ENCODE measurements around the gene TCOF1.

The TCOF1 gene

DNA sequence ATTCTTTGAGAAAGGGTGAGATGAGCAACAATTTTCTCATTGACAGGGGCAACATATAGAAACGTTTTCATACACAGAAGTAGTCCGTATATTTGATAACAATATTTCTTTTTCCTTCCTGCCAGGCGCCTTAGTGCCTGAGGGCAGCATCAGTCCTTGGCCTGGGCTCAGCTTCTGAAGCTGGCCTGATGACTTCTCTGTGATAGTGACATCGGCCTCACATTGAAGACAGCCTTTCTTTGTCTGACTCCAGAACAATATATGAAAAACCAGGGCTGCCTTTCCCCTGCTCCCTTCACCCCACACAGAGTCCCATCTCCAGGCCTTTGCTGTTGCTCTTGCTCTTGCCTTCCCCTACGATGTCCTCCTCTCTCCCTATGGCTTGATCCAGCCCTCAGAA, 24.1 kb upstream of the TCOF1 start:
- Histone ChIP-seq H3K27ac (no peak overlapping the region), H3K4me3 (no peak overlapping the region)
- TF ChIP-seq, protein P1, sequence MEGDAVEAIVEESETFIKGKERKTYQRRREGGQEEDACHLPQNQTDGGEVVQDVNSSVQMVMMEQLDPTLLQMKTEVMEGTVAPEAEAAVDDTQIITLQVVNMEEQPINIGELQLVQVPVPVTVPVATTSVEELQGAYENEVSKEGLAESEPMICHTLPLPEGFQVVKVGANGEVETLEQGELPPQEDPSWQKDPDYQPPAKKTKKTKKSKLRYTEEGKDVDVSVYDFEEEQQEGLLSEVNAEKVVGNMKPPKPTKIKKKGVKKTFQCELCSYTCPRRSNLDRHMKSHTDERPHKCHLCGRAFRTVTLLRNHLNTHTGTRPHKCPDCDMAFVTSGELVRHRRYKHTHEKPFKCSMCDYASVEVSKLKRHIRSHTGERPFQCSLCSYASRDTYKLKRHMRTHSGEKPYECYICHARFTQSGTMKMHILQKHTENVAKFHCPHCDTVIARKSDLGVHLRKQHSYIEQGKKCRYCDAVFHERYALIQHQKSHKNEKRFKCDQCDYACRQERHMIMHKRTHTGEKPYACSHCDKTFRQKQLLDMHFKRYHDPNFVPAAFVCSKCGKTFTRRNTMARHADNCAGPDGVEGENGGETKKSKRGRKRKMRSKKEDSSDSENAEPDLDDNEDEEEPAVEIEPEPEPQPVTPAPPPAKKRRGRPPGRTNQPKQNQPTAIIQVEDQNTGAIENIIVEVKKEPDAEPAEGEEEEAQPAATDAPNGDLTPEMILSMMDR (IDR thresholded peaks at IDR 0.05) = no peak
- no peak for DNase-seq (ENCODE audit: low spot score)

DNA sequence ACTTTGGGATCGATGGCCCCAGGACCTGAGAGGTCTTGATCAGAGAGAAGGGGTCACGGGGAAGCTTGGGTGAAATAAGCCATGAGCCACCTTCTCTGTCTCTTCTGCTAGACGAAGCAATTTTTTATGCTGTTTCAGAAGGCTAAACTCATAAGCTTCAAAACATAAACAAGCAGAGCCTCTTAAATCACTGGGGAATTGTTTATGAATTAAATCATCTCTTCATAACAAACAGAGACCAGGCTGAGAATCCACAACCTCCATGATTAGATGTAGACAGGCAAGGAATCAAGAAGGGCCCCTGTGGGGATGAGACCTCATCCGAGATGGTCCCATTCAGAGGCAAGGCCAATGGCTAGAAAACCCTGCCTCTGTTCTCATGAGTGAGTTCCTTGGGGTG, 21.7 kb upstream of the TCOF1 start:
- Histone ChIP-seq H3K4me3 (no peak overlapping the region), H3K27ac (no peak overlapping the region)
- no peak for DNase-seq (ENCODE audit: low spot score)
- TF ChIP-seq, protein P1 (IDR thresholded peaks at IDR 0.05) = no peak

DNA sequence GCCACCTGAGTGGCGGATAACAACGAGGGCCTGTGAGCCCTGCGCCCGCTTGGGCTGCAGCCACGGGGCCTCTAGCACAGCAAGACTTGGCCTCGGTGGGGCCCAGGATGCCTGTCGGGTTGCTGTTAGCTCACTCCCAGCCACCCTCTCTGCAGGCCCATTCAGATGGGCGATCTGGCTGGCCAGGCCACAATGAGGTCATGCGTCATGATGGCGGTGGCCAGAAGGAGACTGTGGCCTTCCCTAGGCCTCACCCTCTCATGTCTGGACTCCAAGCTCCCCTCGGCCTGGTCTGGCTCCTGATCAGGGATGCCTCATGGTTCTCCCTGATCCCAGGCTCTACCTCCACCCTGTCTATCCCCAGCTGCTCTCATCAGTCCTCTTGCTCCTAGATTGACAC, 19.0 kb upstream of the TCOF1 start:
- no peak for DNase-seq (ENCODE audit: low spot score)

DNA sequence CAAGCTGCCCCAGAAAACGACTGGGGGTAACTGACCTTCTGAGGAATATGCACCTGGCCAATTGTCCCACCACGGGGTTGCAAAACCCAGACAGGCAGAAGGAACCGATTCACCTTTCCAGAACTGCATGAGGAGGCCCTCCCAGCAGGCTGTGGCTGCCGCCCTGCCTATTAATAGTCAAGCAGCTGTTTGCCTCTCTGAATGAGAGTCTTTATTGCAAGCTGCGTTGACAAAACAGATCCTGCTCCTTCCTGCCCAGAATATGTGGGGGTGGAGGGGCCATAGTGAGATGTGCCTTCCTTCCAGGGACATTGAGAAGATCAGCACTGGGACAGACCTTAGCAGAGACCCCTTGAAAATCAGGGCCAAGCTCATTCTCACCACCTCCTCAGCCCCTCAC, 18.3 kb upstream of the TCOF1 start:
- H3K4me3 ChIP-seq = no peak overlapping the region
- TF ChIP-seq, protein P1 (IDR thresholded peaks at IDR 0.05) = no peak
- no peak overlapping the region for H3K27ac ChIP-seq
- no peak for DNase-seq (ENCODE audit: low spot score)

More for the DNA sequence above, 19.0 kb upstream of the TCOF1 start:
- TF ChIP-seq, protein P1 (IDR thresholded peaks at IDR 0.05) = no peak
- no peak overlapping the region for H3K4me3 ChIP-seq
- H3K27ac ChIP-seq = no peak overlapping the region

DNA sequence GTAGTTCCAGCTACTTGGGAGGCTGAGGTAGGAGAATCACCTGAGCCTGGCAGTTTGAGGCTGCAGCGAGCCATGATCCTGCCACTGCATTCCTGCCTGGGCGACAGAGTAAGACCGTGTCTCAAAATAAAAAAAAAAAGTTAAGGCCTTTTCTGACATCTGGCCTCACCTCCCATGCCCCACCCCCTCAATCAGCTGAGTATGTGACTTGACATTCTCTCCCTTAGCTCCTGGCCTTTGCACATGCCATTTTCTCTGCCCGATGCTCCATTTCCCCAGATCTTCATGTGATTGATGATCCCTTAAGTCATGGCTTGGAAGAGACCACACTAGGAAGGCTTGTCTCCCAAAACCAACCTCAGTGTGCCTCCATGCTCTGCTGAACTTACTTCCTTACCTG, 17.7 kb upstream of the TCOF1 start:
- no peak overlapping the region for H3K4me3 ChIP-seq
- TF ChIP-seq, protein P1 (IDR thresholded peaks at IDR 0.05) = no peak
- no peak for DNase-seq (ENCODE audit: low spot score)
- H3K27ac ChIP-seq = no peak overlapping the region

DNA sequence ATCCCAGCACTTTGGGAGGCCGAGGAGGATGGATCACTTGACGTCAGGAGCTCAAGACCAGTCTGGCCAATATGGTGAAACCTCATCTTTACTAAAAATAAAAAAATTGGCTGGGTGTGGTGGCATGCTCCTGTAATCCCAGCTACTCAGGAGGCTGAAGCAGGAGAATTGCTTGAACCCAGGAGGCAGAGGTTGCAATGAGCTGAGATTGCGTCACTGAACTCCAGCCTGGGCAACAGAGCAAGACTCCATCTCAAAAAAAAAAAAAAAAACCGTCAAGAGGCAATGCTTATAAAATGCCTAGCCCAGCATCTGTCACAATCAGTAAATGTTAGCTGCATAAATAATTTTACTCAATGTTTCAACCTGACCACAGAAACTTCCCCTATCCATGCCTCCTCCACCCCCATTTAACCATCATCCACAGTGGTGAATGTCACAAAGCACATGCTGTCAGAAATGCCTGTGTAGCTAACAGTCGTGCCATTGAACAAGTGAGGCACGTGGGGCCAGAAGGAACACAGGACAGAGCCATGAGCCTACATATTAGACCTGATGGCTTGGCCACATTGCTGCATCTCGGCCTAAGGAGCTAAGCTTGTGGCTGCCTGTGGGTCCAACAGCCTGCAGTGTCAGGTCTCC, 16.8 kb upstream of the TCOF1 start:
- TF ChIP-seq, protein P1 (IDR thresholded peaks at IDR 0.05) = no peak
- no peak for DNase-seq (ENCODE audit: low spot score)
- H3K4me3 ChIP-seq = no peak overlapping the region
- H3K27ac ChIP-seq = no peak overlapping the region

DNA sequence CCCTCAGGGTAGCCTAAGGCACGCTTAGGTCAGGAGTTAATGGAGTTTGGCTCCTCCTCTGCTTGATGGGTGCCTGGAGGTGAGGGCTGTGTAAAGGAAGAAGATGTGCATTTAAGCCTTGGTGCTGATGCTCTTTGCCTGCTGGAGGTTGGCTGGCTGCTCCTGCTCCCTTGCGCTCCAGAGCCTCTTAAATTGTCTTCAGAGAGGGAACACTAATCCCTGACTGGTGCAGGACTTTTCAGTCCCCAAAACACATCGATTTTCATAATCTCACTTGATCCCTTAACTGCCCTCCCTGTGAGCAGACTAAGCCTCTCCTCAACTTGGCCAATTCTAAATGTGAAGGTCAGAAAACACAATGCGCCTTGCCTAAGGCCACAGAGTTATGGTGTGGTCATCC, 16.2 kb upstream of the TCOF1 start:
- Histone ChIP-seq H3K4me3 (no peak overlapping the region), H3K27ac (no peak overlapping the region)
- TF ChIP-seq, protein P1 (IDR thresholded peaks at IDR 0.05) = no peak
- DNase-seq (ENCODE audit: low spot score) = no peak
